HG02870 (cell line): ENCODE results near the gene RBPJ.

ENCODE experiments used
- ATAC-seq: cut with Tn5 transposase; IDR thresholded peaks from one replicate; pipeline ENCODE4 v1.9.1; 2021; ENCODE audit warnings: mild to moderate bottlenecking, moderate library complexity; ENCODE audit not compliant: unreplicated experiment

RBPJ gene

GRCh38 chr4:26412381-26413372 lies 91.9 kb downstream of the RBPJ start:
- ATAC-seq, result no peak

DNA sequence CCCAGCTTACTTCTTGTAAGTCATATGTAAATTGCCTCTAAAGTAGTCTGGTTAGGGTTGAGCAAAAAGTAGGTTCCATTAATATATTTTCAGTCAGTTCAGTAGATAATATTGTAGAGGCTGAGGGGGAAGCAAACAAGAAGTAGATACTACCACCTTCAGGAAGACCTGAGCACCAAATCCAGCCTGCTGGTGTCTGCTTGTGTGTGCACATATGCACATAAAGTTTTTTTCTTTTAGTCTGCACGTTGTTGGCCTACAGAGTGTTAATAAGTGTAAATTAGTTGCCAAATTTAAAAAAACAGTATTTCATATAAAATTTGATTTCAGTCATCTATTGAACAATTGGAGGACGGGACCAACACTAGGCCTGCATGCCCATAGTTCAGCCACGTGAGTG lies 92.8 kb downstream of the RBPJ start:
- ATAC-seq, result no peak

DNA sequence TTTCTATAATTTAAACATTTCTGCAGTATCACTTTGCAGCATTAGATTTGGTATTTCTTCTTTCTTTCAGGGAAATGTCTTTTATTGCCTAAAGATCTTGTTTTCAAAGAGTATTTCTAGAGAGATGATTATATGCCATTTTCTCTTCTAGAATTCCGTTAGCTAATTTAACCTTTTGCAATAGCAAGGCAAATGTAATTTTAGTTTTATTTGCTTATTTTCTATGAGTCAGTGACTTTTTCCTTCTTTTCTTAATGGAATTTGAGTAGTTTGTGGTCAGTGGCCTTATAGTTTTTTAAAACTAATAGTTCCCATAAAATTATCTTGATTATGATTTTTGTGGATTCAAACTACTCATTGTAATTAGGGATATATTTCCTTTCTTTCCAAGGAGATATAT lies 97.3 kb downstream of the RBPJ start:
- no peak for ATAC-seq

GRCh38 chr4:26418850-26419249 lies 98.0 kb downstream of the RBPJ start:
- no peak for ATAC-seq

DNA sequence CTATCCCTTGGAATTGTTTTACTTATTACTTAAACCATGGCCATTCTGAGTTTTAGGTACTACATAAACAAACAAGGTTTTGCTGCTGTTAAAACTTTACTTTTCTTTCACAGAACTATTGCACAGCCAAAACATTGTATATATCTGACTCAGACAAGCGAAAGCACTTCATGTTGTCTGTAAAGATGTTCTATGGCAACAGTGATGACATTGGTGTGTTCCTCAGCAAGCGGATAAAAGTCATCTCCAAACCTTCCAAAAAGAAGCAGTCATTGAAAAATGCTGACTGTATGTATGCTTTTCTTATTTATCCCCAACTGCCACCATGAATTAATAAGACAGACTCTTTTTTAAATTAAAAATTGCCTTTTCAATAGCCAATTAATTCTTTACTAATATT lies 99.6 kb downstream of the RBPJ start:
- no peak for ATAC-seq

DNA sequence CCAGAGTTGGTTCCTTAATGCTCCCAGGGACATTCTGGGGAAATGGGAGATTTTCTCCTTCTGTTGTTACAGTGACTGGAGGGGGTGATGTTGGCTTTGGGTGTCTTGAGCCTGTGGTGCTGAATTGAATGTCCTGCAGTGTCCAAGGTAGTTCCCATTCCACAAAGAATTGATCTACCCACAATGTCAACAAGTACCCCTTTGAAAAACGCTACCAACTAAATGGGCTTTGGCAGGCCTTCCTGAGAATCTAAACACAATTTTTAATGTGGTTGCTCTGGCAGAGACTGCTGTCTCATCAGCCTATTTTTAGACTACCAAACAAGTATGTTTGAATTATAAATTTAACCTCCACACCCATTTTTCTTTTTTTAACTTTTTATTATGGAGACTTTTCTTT lies 100.1 kb downstream of the RBPJ start:
- no peak for ATAC-seq

DNA sequence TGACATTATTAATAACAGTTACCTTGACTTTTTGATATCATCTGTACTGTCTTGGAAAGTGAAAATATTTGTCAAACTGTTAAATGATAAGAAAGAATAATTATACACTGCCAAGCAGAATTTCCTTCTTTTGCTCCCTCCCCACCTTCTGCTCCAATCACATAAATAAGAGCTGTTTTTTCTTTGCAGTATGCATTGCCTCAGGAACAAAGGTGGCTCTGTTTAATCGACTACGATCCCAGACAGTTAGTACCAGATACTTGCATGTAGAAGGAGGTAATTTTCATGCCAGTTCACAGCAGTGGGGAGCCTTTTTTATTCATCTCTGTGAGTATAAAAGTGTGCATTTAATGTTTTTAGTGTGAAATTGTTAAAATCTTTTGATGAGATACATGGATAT lies 103.3 kb downstream of the RBPJ start:
- no peak for ATAC-seq

DNA sequence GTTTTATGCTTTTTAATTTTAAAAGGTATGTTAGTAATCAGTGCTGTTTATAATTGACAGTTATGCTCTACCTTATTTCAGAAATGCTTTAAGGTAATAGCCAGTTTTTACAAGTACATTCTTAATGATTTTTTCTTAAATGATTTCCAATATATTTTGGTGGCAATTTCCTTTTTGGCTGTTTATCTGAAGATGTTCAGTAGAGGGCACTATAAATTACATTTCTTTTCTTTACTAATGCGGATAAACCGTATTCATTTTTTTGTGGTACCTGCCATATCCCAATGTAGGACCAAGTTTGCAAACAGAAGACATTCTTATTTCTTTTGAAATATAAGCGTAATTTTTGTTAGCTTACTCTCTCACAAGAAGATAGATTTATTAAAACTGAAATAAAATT lies 104.0 kb downstream of the RBPJ start:
- no peak for ATAC-seq

- ATAC-seq, result no peak
These were observed 105.1 kb downstream of the RBPJ start for GRCh38 chr4:26425953-26426352.

GRCh38 chr4:26426892-26427291 lies 106.1 kb downstream of the RBPJ start:
- no peak for ATAC-seq

DNA sequence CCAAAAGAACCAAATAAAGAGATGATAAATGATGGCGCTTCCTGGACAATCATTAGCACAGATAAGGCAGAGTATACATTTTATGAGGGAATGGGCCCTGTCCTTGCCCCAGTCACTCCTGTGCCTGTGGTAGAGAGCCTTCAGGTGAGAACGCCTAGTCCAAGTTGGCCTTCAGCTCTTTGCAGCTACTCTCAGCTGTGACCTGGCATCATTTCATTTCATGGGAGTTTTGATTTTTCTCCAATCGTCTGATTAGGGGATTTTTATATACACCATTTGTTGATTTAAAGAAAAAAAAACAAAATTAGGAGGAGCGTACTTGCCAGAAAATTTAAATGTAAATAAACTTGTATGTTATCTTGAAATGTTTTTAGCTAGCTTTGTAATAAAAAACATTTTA lies 109.1 kb downstream of the RBPJ start:
- no peak for ATAC-seq

- ATAC-seq, result no peak
These were observed 110.8 kb downstream of the RBPJ start for GRCh38 chr4:26431461-26432180.

- no peak for ATAC-seq
These were observed 111.6 kb downstream of the RBPJ start for GRCh38 chr4:26432419-26432818.

- no peak for ATAC-seq
These were observed 112.7 kb downstream of the RBPJ start for GRCh38 chr4:26433556-26433955.

DNA sequence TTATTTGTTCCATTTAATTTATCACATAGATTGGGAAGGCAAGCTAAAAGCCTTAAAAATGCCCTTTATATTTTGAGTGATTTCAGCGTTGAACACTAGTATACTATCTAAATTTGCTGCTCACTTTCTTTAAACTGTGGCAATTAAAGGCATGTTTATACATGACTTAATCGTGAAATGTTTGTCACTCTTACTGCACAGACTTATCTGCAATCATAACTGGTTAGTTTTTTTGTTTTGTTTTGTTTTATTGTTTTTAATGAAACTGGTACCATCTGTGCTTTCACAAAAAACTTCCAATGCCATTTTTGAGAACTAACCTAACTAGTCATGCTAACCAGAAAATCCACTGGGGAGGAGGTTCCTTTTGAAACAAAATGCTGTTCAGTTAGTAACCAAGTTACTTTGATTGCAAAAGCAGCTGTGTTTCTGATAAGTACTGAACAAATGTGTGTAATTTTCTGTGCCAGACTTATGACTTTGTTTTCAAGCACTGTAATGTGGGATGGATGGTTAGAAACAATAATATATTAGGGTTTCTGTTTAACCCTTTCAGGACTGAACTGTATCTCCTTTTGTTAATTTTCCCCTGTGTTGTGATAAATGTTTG lies 113.3 kb downstream of the RBPJ start:
- no peak for ATAC-seq

DNA sequence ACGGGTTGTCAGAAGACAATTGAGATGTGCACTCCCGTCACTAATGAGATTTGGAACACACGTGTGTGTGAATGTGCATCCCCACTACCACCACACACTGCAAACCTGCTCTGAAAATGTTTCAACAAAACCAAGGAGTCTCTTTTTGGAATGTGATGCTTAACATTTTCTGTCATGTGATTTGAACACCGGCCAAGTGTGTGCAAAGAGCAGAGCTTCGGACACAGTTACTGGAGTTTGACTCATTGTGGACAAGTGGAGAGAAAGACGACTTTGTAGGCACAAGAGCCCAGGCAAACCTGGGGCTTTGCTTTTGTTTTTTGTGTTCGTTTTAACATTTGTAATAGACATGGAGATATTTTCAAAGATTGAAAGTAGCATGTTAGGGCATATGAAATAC lies 120.3 kb downstream of the RBPJ start:
- no peak for ATAC-seq

DNA sequence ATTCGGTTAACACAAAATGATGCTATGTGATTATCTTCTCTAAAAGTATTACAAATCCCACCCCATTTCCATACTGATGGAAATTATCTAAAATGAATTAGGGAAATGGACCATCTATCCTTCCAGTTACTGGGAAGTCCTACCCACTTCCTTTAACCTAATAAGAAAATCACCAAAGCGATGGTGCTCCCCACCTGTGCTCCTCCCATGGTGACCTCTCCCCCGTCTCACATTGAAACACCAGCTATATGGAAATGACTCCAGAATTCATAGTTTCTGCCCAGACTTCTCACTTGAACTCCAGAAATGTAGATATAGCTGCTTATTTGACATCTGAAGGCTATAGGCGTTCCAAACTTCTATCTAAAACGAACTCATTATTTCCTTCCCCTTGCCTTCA lies 121.0 kb downstream of the RBPJ start:
- ATAC-seq, result no peak

DNA sequence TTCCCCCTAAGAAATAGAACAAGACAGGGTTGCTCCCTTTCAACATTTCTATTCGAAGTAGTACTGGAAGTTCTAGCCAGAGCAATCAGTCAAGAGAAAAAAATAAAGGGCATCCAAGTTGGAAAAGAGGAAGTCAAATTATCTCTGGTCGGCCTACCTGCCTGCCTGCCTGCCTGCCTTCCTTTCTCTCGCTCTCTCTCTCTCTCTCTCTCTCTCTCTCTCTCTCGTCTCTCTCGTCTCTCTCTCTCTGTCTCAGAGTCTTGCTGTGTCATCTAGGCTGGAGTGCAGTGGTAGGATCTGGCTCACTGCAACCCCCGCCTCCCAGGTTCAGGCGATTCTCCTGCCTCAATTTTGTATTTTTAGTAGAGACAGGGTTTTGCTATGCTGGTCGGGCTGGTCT lies 126.6 kb downstream of the RBPJ start:
- no peak for ATAC-seq

- ATAC-seq, result no peak
These were observed 129.6 kb downstream of the RBPJ start for GRCh38 chr4:26450418-26450817.

DNA sequence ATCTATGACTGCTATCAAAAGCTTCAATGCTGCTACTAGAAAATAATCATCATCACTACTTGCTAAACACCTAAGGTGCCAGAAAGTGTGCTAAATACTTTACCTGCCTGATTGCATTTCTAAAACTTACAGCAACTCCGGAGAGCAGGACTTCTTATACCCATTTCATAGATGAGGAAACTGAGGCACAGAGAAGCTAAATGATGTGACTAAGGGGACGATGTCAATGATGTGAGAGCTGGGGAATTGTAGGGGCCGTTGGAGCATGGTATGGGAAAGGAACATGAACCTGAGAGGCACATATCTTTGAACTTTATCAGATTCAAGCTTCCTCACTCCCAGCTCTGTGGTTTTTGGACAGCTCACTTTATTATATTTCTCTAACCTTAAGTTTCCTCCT lies 130.8 kb downstream of the RBPJ start:
- ATAC-seq, result no peak
